ENCODE data around the gene VEPH1.

VEPH1 gene

DNA sequence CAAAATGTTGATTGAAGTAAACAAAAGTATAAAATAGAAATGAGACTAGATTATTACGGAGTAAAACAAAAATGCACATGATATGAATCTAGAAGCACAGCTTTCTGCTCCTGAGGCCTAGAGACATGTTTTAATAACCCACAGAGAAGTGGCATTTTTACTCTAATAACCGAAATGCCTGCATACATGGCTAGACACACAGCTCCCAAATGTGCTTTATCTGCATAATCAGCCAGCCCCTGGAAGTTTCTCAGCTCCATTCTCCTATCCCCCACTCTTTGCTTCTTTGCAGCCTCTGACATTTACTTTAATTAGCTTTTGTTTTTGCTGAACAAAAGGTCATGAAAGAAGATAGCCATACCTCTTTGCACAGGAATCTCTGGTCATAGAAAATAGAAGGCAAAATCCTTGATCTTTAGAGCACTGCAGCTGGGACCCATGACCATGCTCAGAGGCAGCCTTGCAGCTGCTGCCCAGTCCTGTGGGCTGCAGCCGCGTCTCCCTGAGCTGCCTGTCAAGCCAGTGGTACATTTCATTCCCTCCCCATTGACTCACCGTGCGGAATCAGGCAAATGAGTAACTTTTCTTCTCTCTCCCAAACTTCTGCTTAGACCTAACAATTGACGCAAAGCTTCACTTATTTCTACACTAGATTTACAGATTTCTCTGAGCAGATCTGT, at the start of gene VEPH1:
Gene VEPH1 (minus strand): TSS at position 501 of the 680 bp plus-strand sequence. CDS start 8,067 bp downstream, outside the sequence.
- TF ChIP-seq, protein P1, sequence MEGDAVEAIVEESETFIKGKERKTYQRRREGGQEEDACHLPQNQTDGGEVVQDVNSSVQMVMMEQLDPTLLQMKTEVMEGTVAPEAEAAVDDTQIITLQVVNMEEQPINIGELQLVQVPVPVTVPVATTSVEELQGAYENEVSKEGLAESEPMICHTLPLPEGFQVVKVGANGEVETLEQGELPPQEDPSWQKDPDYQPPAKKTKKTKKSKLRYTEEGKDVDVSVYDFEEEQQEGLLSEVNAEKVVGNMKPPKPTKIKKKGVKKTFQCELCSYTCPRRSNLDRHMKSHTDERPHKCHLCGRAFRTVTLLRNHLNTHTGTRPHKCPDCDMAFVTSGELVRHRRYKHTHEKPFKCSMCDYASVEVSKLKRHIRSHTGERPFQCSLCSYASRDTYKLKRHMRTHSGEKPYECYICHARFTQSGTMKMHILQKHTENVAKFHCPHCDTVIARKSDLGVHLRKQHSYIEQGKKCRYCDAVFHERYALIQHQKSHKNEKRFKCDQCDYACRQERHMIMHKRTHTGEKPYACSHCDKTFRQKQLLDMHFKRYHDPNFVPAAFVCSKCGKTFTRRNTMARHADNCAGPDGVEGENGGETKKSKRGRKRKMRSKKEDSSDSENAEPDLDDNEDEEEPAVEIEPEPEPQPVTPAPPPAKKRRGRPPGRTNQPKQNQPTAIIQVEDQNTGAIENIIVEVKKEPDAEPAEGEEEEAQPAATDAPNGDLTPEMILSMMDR (IDR thresholded peaks at IDR 0.05; ENCODE audit: control insufficient read depth, extremely low read depth, insufficient read depth): no peak
- H3K4me3 ChIP-seq (ENCODE audit: low read depth, low read length): no peak within 1 kb of the TSS
- DNase-seq (ENCODE audit: low read depth): no peak

DNA sequence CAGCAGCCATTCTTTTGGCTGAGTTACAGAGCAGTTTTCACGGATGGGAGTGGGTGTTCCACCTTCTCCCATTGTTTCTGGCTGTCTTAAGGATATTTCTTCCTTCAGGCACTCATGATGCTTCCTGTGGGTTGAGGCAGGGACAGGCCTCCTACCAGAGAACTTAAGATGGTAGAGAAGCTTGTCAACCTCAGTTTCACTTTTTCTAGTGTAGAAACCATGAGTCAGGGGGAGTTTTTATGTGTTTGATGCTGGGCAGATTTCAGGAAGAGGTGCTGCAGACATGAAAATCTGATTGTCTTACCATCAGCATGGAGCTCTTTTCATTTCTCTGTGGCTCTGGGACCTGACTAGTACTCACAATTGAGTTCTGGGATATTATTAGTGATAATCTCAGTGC, 48.7 kb upstream of the VEPH1 start:
- TF ChIP-seq, protein P1 (IDR thresholded peaks at IDR 0.05; ENCODE audit: control insufficient read depth, extremely low read depth, insufficient read depth): no peak
- no peak for DNase-seq (ENCODE audit: low read depth)
- no peak overlapping the region for H3K4me3 ChIP-seq (ENCODE audit: low read depth, low read length)

DNA sequence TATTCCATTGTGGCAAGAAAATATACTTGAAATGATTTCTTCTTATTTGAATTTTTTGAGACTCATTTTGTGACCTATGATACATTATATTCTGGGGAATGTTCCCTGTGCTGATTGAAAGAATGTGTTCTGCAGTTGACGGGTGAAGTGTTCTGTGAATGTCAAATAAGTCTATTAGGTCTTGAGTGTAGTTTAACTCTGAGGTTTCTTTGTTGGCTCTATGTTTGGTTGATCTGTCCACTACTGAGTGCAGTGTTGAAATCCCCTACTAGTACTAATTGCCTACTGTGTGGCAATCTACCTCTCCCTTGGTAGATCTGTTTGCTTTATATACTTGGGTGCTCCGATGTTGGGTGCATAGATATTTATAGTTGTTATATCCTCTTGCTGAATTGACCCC, 46.3 kb upstream of the VEPH1 start:
- TF ChIP-seq, protein P1 (IDR thresholded peaks at IDR 0.05; ENCODE audit: control insufficient read depth, extremely low read depth, insufficient read depth): no peak
- DNase-seq (ENCODE audit: low read depth): no peak

DNA sequence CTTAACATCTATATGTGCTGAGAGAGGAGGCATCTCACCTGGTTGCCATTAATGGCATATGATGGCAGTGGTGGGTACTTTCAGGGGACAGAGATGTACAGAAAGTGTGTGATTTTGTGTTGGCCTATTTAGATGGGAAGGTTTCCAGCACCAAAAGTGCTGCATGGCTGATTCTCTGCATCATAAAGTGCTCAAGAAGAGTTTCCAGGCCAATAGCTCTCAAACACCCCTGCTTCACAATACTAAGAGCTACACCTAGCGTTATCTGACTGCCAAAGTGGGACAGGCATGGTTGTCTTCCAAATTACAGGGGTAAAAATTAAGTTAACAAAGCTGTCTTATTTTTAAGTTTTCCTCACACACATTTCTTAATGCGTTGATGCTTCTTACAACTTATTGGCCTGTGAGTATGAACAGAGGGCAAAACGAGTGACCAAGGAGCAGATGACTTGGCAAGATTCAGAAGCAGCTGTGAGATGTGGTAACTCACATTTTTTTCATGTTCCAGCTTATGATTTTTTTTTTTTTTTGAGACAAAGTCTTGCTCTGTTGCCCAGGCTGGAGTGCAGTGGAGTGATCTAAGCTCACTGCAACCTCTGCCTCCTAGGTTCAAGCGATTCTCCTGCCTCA, 41.4 kb upstream of the VEPH1 start:
- TF ChIP-seq, protein P1 (IDR thresholded peaks at IDR 0.05; ENCODE audit: control insufficient read depth, extremely low read depth, insufficient read depth): no peak
- no peak overlapping the region for H3K4me3 ChIP-seq (ENCODE audit: low read depth, low read length)
- no peak for DNase-seq (ENCODE audit: low read depth)

More for the DNA sequence above, 46.3 kb upstream of the VEPH1 start:
- H3K4me3 ChIP-seq (ENCODE audit: low read depth, low read length): no peak overlapping the region

DNA sequence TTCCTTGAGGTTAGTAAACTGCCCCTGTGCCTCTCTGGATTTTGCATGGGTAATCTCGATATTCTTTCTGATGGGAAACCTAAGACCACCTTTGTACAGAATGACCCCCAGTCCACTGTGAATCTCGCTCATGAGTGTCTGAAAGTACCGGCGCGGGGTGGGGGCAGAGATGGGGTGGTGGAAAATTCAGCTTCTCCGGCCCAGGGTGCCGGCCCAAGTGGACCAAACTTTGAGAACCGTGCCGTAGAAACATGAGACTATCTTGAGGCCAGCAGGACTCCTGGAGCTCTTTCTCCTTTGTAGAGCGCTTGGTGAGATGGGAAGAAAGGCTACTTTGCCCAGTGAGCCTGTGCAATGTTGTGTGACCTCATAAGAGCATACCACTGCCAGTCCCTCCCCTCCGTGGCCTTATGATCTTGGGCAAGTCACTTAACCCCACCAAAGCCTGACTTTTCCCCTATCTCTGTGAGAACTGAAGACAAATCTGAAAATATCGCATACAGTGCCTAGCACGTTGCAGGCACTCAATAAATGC, 40.4 kb upstream of the VEPH1 start:
- TF ChIP-seq, protein P1 (IDR thresholded peaks at IDR 0.05; ENCODE audit: control insufficient read depth, extremely low read depth, insufficient read depth): no peak
- H3K4me3 ChIP-seq (ENCODE audit: low read depth, low read length): no peak overlapping the region
- DNase-seq (ENCODE audit: low read depth): no peak

DNA sequence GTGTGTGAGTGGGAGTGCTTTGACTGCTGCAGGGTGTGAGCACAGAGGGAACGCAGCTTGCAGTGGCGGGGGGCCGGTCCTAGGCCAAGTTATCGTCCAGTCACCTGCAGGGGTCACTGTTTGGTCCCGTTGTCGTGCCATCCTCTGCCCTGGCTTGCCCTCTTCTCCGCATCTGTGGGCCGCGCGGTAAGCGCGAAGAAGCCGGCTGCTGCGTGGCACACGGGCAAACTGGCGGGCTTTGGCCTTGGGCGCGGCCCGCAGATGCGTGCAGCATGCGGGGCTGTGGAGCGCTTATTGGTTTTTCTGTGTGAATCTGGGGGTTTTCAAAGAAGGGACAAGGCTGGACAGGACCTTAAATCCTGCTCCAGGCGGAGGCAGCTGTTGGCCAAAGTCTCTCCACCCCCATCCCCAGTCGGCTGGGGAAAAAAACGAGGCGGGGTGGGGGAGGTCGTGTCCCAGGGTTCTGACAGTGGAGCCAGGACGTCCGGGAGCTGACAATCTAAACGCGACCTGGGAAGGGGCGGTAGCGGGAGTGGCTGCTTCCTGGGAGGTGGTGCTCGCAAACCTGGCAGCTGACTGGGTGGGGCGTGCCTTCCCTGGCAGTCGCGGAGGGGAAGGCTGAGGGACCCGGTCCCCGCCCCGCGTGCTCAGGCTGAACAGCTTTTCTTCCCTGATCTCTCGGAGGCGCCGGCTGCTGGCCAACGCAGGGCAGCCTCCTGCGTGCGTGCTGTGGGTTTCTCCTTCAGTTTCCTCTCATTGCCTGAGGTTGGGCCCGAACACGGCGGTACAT, 39.7 kb upstream of the VEPH1 start:
- TF ChIP-seq, protein P1 (IDR thresholded peaks at IDR 0.05; ENCODE audit: control insufficient read depth, extremely low read depth, insufficient read depth): no peak
- no peak overlapping the region for H3K4me3 ChIP-seq (ENCODE audit: low read depth, low read length)
- DNase-seq (ENCODE audit: low read depth): no peak
